HG03103 (cell line): Measurements from ENCODE around the gene TJP1.
"Not testable (repeated sequence)": the region's sequence is repeated elsewhere in the genome, so short reads cannot be mapped to it uniquely, and the experiment has no call there.

Source experiments
- ATAC-seq: cut with Tn5 transposase; IDR thresholded peaks from one replicate; pipeline ENCODE4 v1.9.1; 2021; ENCODE audit warnings: low read depth; ENCODE audit not compliant: unreplicated experiment

Gene TJP1

DNA sequence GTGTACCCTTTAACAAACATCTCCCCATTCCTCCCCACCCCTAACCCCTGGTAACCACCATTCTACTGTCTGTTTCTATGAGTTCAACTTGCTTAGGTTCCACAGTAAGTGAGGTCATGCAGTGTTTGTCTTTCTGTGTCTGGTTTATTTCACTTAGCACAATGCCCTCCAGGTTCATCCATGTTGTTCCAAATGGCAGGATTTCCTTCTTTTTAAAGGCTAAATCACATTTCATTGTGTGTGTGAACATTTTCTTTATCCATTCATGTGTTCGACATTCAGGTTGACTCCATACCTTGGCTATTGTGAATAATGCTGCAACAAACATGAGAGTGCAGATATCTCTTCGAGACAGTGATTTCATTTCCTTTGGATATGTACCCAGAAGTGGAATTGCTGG, 62.7 kb downstream of the TJP1 start:
- no peak for ATAC-seq

DNA sequence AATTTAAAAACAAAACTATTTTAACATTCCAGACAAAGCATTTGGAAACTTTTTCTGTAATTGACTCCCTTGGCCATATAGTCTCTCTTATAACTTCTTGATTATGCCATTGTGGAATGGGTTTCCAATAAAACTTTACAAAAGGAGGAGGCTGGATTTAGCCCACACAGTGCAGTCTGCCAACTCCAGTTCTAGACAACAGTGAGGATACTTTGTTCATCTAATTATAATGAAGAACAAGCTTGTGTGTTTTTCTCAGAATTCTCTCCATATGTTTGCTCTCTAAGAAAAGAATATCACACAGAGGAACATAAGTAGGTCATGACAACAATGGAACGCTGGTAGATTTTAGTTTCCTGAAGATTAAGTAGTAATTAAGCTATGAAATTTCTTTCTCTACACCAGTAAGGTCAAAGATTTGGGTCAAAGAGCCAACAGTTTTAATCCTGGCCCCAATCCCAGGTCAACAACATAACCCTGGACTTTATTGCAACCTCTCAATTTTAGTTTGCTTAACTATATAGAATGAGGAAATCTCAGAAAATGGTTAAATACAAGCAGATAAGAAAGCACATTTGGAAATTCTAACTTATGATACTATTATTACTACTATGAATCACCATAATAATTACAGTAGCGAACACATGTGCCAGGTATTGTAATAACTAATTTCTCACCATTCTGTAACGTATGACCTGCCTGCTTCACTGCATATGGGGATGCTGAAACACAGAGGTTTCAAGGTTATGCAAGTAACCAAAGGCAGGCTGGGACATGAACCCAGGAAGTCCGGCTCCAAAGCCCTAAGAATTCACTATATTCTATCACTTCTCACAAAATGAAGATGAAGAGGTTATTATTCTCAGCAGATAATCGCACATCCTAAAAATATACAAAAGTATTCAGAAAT, 65.7 kb downstream of the TJP1 start:
- ATAC-seq, result no peak

DNA sequence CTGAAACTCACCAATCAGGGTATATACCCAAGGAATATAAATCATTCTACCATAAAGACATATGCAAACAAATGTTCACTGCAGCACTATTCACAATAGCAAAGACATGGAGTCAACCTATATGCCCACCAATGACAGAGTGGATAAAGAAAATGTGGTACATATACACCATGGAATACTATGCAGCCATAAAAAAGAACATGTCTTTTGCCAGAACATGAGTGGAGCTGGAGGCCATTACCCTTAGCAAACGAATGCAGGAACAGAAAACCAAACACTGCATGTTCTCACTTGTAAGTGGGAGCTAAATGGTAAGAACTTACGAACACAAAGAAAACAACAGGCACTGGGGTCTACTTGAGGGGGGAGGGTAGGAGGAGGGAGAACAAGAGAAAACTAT, 68.3 kb downstream of the TJP1 start:
- not testable (repeated sequence) for ATAC-seq

- ATAC-seq, result no peak
Measured at GRCh38 chr15:29753506-29753905, 68.8 kb downstream of the TJP1 start.

GRCh38 chr15:29750754-29751153, 71.5 kb downstream of the TJP1 start:
- no peak for ATAC-seq

- ATAC-seq, result no peak
Measured at GRCh38 chr15:29749365-29750086, 72.7 kb downstream of the TJP1 start.

GRCh38 chr15:29747837-29748417, 74.3 kb downstream of the TJP1 start:
- ATAC-seq, result no peak

GRCh38 chr15:29743475-29743874, 78.8 kb downstream of the TJP1 start:
- no peak for ATAC-seq

- no peak for ATAC-seq
Measured at GRCh38 chr15:29740692-29741311, 81.5 kb downstream of the TJP1 start.

GRCh38 chr15:29736744-29737020, 85.6 kb downstream of the TJP1 start:
- no peak for ATAC-seq

GRCh38 chr15:29736012-29736743, 86.1 kb downstream of the TJP1 start:
- no peak for ATAC-seq

DNA sequence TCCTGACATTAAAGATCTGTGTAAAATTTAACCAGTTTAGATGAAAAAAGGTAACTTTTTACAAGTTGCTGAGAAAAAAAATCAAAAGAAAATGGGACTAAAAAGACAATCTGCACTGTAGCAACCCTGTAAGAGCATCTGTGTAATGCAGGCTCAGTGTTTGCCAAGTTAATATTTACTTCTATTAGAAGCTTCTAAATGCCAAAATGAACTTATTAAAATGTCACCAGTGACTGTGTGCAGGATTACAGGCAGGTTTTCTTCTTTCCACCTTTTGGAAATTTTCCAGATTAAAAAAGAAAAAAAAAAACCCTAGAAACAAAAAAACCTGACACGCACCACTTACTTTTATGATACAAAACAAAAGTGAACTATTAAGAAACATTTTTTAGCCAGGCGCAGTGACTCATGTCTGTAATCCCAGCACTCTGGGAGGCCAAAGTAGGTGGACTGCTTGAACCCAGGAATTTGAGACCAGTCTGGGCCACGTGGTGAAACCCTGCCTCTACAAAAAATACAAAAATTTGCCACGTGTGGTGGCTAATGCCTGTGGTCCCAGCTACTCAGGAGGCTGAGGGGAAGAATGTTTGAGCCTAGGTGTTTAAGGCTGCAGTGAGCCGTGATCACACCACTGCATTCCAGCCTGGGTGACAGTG, 87.2 kb downstream of the TJP1 start:
- ATAC-seq, result no peak

GRCh38 chr15:29731865-29732264, 90.4 kb downstream of the TJP1 start:
- ATAC-seq, result no peak

GRCh38 chr15:29730471-29730870, 91.8 kb downstream of the TJP1 start:
- not testable (repeated sequence) for ATAC-seq

DNA sequence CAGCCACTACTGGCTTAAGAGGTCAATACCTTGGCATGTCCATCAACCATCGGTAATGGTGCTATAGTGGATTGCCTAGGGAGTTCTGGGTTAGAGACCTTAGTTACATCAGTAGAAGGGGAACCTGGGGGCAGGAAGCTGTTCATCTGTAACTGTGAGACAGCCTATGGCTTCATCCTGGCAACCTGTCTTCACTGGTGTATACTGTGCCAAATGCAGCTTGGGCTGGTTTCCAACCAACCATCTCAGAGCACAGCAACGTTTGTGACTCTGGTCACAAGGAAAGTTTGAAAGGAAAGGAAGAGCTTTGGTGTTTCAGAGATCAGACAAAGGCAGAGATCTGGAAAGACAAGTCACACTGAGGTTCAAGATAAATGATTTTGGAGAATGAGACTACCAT, 93.8 kb downstream of the TJP1 start:
- ATAC-seq, result no peak

DNA sequence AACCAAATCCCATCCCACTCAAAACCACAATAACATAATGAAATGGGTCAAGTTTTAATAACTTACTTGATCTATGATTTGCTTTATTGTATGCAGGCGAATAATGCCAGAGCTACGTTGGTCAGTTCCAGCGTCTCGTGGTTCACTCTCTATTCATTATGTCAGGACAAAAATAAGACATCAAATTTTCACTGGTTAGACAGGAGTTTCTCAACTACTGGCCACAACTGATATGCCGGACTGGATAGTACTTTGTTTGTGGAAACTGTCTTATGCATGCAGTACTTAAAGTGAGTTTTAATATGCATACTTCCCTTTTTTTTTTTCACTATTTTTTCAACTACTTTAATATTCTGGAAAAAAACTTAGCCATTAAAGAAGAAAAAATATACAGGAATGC, 94.4 kb downstream of the TJP1 start:
- no peak for ATAC-seq

DNA sequence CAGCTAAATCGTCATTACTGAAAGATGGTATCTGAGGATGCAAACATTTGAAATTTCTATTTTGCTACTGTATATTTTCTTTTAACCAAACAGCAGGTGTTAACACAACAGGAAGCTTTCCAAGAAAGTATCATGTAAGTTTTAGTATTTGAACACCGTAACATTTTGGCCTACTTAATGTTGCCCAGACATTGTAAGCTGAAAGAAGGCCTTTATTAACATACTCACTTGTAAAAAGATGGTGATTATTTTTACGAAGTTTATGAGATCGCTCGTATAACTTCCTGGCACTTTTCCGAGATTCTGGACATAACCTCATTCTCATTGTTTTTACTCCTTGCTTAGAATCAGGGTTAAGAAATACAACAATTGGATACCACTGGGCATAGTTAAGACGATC, 95.7 kb downstream of the TJP1 start:
- ATAC-seq, result no peak

DNA sequence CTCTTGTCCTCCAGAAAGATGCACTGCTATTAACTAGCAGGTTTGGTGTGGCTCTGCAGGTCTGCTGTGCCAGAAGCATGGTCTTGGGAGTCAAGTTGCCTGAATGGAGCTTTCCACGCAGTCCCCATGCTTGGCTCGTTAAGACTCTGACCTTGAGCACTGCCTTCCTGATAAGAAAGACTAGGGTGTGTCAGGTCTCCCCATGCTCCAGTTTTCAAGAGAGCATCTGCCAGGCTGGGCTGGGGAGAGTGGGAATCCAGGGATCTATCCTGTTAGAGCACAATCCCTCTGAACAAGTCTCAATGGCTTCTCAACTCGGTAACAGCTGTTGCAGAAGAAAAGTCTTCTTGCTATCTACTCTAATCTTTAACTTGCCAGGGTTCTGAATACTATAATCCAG, 98.2 kb downstream of the TJP1 start:
- ATAC-seq, result no peak

DNA sequence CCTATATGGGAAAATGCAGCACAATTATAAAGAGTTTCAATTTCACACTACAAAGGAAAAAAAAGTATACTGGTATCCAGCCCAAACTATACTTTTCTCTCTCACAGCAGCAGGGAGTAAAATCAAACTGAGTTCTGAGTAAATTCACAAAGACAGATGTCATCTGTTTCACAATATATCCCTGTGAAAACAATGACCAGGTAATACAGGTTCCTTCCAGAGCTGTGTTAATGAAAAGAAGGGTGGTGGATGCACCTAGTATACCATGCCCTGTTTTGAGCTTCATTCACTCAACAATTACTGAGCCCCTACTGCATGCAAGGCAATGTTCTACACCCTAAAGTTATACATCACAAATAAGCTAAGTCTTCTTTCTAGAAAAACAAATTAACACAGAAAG, 108.5 kb downstream of the TJP1 start:
- ATAC-seq, result no peak
